ENCODE measurements around the gene RMC1. TPM values are rescaled to one million over a fixed set of nuclear protein-coding genes. Genes with fewer than 3 reads are reported as not detected.

Gene RMC1
- total RNA-seq, 4 donors from 2014 or later, result 17.9 to 34.1 (median 28.9) TPM

DNA sequence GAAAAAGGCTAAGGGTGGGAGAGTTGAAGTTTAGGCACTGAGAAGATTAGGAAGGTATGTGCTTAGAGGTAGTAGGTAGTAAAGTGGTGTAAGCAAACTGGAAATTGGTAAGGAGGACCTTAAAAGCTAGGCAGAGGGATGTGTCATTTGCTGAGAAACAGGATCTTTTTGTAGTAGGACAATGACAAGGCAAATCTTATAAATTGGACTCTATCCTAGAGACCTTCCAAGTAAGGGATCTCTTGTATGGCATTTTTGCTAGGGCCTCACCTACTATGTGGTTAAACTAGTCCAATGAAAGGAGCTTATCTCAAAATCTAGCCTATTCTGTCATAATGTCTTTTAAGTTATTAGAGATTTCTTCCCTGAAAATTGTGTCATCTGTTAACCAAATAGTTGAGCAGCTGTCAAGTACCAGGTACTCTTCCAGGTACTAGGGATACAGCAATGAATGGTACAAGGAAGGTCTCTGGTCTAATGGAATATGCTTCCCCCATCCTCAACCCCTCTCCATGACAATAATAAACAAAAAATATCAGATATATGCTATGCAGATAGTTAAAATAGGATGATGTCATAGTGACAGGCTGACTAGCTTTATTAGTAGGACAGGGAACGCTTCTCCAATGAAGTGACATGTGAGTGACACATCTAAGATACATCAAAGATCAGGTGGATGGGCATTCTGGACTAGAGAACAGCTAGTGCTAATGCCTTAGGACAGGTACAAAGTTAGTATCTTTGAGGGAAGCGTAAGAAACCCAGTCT is 32.5 kb upstream of the RMC1 start:
- H3K36me3 ChIP-seq, result peaks cover 9 to 100% of the 10 kb centered on the region in 2 donors
- no peak for ATAC-seq

DNA sequence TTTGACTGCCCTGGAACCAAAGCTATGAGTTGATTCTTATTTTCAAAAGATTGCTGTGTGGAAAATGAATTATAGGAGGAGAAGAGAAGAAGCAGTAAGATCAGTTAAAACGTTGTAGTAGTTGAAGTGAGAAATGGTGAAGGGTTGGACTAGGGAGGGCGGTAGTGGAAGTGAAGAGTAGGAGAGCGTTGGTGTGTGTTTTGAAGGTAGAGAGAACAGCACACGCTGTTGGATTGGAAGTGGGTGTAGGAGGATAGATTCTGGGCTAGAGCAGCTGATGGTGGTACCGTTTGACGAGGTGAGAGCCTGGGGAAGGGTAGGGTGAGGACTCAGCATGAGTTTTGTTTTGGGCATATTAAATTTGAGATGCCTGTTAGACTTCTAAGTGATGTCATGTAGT is 31.8 kb upstream of the RMC1 start:
- H3K27me3 ChIP-seq, result no peaks in the 10 kb centered on the region
- 85 to 93% methylated on average over 6 of the region's 6 CpGs for WGBS, 2 donors (ENCODE audit: low coverage in 1 of 2)
- ATAC-seq, result no peak
- H3K9me3 ChIP-seq, result no peaks in the 10 kb centered on the region
- no peak overlapping the region for H3K27ac ChIP-seq
- no peaks in the 10 kb centered on the region for H3K4me1 ChIP-seq
- H3K4me3 ChIP-seq, result no peak overlapping the region
- TF ChIP-seq POLR2A (IDR thresholded peaks at IDR 0.05), result no peak
- TF ChIP-seq CTCF (IDR thresholded peaks at IDR 0.05), result no peak
- TF ChIP-seq POLR2AphosphoS5 (IDR thresholded peaks at IDR 0.05), result no peak
- TF ChIP-seq EP300 (IDR thresholded peaks at IDR 0.05), result no peak
- H3K36me3 ChIP-seq, result peaks cover 10 to 100% of the 10 kb centered on the region in 2 donors

More for the DNA sequence above, 32.5 kb upstream of the RMC1 start:
- no peaks in the 10 kb centered on the region for H3K9me3 ChIP-seq
- no peak overlapping the region for H3K4me3 ChIP-seq
- no peaks in the 10 kb centered on the region for H3K27me3 ChIP-seq
- WGBS, 2 donors (ENCODE audit: low coverage in 1 of 2), result 85 to 100% methylated on average over 1 to 2 of the region's 2 CpGs
- no peaks in the 10 kb centered on the region for H3K4me1 ChIP-seq
- no peak overlapping the region for H3K27ac ChIP-seq
- TF ChIP-seq CTCF (IDR thresholded peaks at IDR 0.05), result no peak
- no peak for TF ChIP-seq EP300 (IDR thresholded peaks at IDR 0.05)
- TF ChIP-seq POLR2A (IDR thresholded peaks at IDR 0.05), result no peak
- no peak for TF ChIP-seq POLR2AphosphoS5 (IDR thresholded peaks at IDR 0.05)

GRCh38 chr18:23479829-23480505 is 23.3 kb upstream of the RMC1 start:
- Histone ChIP-seq H3K4me3 (no peak overlapping the region), H3K27me3 (no peaks in the 10 kb centered on the region), H3K36me3 (peaks cover 19 to 86% of the 10 kb centered on the region in 2 donors), H3K9me3 (no peaks in the 10 kb centered on the region), H3K27ac (no peak overlapping the region), H3K4me1 (no peaks in the 10 kb centered on the region)
- ATAC-seq, result no peak
- WGBS, 2 donors (ENCODE audit: low coverage in 1 of 2), result 65 to 100% methylated on average over 3 of the region's 3 CpGs
- TF ChIP-seq EP300 (IDR thresholded peaks at IDR 0.05) (no peak), CTCF (IDR thresholded peaks at IDR 0.05) (no peak), POLR2A (IDR thresholded peaks at IDR 0.05) (no peak), POLR2AphosphoS5 (IDR thresholded peaks at IDR 0.05) (no peak)

DNA sequence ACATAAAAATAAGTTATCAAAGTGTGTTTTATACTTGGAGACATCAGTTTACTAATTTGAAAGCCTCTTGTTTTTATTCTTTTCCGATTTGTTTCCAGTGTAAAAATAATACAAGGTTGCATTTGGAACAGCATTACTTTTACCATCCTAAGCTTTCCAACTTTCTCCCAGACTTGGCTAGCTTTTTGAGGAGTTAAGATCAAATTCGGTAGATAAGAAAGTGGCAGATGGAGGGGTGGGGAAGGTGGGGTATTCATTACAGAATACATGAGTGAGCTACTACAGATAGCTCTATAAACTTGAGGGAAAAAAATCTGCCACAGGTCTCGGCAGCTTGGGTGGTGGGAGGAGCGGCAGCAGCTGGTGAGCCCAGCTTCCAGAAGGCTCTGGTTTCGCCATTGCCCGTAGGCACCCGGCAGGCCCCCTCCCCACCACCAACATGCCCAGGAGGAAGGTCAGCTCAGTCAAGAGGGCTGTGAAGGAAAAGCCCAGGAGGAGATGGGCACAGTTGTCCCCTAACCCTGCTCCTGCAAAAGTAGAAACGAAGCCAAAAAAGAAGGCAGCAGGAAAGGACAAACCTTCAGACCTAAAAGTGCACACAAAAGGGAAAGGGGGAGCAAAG is 18.6 kb upstream of the RMC1 start:
- Histone ChIP-seq H3K4me3 (no peak overlapping the region), H3K27me3 (no peaks in the 10 kb centered on the region), H3K36me3 (peaks cover 6 to 39% of the 10 kb centered on the region in 2 donors), H3K9me3 (no peaks in the 10 kb centered on the region), H3K27ac (peak overlapping the region in 2 of 4 donors; percentile 14 to 38), H3K4me1 (peaks cover 0 to 22% (median 6%) of the 10 kb centered on the region in 3 donors)
- TF ChIP-seq EP300 (IDR thresholded peaks at IDR 0.05) (no peak), POLR2AphosphoS5 (IDR thresholded peaks at IDR 0.05) (no peak), POLR2A (IDR thresholded peaks at IDR 0.05) (no peak), CTCF (IDR thresholded peaks at IDR 0.05) (no peak)
- ATAC-seq, result no peak
- WGBS, 2 donors (ENCODE audit: low coverage in 1 of 2), result 41 to 59% methylated on average over 5 to 6 of the region's 8 CpGs
